WTC11 (cell line): ENCODE measurements around the gene SMAD2.

Source experiments
- NFYB ChIP-seq: sonication (generic); formaldehyde crosslinking; conservative IDR thresholded peaks from 2 replicates; pipeline ENCODE4 v1.8.0; 2022; ENCODE audit warnings: low read depth, missing genetic modification reagents
- NR2C2 ChIP-seq: sonication (generic); formaldehyde crosslinking; IDR thresholded peaks from 2 replicates; pipeline ENCODE4 v1.8.0; 2022; ENCODE audit warnings: mild to moderate bottlenecking, missing genetic modification reagents
- TF ChIP-seq, protein P1 (sequence below): fragments of 200-600 bp; IDR thresholded peaks from 2 replicates; pipeline ENCODE4 v1.8.0; 2022; ENCODE audit warnings: antibody characterized with exemption

DNA sequence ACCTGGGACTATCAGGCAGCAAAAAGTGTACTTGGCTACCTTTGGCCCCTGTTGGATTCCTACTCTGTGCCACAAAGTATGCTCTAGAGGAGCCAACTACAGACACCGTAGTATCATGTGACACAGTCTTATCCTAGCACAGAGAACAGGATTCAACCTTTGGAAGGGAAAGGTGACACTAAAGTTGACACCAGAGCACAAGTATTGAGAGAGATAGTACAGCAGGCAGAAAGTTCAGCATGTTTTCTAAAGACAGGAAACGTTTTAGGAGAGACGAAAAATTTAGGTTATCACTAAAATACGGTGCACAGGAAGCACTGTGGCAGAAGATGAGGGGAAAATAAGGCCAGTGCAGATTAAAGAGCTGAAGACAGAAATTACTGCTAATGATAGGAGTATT lies 18.6 kb downstream of the SMAD2 start:
- TF ChIP-seq NFYB (CRISPR knock-in tag) (no peak), NR2C2 (CRISPR knock-in tag) (no peak)
- TF ChIP-seq, protein P1, sequence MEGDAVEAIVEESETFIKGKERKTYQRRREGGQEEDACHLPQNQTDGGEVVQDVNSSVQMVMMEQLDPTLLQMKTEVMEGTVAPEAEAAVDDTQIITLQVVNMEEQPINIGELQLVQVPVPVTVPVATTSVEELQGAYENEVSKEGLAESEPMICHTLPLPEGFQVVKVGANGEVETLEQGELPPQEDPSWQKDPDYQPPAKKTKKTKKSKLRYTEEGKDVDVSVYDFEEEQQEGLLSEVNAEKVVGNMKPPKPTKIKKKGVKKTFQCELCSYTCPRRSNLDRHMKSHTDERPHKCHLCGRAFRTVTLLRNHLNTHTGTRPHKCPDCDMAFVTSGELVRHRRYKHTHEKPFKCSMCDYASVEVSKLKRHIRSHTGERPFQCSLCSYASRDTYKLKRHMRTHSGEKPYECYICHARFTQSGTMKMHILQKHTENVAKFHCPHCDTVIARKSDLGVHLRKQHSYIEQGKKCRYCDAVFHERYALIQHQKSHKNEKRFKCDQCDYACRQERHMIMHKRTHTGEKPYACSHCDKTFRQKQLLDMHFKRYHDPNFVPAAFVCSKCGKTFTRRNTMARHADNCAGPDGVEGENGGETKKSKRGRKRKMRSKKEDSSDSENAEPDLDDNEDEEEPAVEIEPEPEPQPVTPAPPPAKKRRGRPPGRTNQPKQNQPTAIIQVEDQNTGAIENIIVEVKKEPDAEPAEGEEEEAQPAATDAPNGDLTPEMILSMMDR: no peak
